Stimulated activated CD4-positive, alpha-beta T cell treated with anti-CD3 and anti-CD28 coated beads, Interleukin-15, amount 100 ng/mL, for 24 hours (primary cell): ENCODE results near the gene CHRM4.
A peak's percentile ranks its signal among the peaks of the same experiment; 100 is the strongest.

Source experiments
- DNase-seq: peaks from one replicate; pipeline ENCODE4 v3.0.0-alpha.2; 2020

Gene CHRM4

DNA sequence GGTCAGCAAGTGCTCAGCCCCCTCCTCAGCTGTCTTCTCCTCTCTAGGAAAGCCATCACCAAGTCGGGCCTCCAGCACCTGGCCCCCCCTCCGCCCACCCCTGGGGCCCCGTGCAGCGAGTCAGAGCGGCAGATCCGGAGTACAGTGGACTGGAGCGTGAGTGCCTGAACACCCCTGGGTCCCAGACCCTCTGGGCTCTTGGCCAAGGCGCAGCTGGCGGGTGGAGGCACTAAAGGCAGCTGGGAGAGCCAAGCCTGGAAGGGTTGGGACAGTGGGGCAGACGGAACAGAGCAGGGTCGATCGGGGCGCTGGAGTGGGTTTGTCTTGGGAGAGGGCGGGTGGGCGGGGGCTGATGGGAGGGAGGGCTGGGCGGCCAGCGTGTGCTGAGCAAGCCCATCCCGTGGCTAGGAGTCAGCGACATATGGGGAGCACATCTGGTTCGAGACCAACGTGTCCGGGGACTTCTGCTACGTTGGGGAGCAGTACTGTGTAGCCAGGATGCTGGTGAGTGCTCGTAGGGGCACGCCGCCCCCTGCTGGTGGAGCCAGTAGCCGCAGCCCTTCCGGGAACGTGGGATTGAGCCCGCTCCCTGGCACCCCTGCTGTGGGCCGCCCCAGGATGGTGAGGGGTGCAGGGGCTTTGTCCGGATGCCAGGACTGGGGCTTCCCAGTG lies 24.2 kb downstream of the CHRM4 start:
- DNase-seq = peak; percentile 81

DNA sequence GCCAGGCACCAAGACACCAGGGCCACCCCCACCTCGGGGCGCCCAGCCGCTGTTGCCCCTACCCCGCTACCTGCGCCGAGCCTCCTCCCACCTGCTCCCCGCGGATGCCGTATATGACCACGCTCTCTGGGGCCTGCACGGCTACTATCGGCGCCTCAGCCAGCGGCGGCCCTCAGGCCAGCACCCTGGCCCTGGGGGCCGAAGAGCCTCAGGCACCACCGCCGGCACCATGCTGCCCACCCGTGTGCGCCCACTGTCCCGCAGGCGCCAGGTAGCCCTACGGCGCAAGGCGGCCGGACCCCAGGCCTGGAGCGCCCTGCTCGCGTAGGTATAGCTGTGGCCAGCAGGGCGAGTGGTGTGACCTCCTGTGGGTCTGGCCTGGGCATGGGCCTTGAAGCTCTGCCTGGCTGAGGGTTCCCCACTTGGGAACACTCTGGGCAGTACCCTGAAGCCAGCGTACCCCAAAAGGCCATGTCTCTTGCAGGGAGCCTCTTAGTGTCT lies 24.9 kb downstream of the CHRM4 start:
- DNase-seq = no peak

GRCh38 chr11:46366260-46366659 lies 25.3 kb downstream of the CHRM4 start:
- no peak for DNase-seq

DNA sequence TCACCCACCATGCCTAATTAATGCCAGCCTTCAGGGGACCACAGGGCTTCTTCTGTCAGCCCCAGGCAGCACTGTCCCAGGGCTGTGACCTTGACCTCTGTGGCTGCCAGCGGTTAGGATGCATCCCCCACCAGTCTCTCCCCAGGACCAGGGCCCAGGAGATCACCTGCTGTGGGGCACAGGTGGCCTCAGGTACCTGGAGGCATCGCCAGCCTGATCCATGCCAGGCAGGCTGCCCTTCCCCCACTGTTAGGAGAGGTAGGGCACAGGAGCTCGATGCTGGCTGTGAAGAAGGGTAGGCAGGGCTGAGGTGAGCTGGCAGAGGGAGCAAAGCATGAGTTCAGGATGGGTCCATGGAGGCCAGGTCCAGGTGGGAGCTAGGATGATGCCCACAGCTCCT lies 26.8 kb downstream of the CHRM4 start:
- DNase-seq = no peak

DNA sequence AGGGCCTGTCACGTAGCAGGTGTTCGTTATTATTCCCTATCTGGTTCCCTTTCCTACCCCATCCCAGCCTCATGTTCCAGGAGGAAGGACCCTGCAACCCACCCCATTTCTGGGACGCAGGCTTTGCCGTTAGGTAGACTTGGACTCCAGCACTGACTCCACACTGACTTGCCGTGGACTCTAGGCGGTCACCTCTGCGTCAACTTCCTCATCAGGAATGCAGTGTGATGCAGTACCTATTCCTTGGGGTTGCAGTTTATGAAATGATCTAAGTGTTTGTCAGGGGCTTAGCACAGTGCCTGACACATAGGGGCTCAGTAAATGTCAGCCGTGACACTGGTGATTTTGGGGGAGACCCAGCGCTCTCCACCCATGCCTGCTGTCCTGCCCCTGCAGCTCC lies 27.5 kb downstream of the CHRM4 start:
- DNase-seq = no peak

DNA sequence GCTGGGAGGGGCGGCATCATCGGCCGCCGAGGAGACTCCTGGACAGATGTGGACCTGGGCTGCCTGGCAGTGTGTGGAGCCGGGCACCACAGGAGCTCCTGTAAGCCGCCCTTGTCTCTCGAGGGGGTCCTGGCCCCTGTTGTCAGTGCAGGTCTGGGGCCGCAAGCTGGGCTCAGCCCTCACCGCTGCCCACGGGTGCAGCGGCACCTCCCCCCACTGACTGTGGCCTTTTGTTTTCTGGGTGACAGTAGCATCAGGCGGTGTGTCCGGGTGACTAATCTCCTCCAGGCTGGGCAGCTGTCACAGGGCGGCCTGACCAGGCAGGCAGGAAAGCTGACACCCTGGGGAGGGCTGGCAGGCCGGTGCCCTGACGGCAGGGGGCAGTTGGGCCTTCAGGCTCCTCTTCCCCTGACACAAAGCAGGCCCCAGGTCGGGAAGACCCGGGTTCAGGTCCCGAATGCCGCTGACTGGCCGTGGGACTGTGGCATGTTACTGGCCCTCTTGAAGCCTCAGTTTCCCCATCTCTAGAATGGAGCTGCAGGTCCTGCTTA lies 28.0 kb downstream of the CHRM4 start:
- no peak for DNase-seq

- DNase-seq = no peak
Measured at GRCh38 chr11:46363031-46363407, 28.6 kb downstream of the CHRM4 start.

DNA sequence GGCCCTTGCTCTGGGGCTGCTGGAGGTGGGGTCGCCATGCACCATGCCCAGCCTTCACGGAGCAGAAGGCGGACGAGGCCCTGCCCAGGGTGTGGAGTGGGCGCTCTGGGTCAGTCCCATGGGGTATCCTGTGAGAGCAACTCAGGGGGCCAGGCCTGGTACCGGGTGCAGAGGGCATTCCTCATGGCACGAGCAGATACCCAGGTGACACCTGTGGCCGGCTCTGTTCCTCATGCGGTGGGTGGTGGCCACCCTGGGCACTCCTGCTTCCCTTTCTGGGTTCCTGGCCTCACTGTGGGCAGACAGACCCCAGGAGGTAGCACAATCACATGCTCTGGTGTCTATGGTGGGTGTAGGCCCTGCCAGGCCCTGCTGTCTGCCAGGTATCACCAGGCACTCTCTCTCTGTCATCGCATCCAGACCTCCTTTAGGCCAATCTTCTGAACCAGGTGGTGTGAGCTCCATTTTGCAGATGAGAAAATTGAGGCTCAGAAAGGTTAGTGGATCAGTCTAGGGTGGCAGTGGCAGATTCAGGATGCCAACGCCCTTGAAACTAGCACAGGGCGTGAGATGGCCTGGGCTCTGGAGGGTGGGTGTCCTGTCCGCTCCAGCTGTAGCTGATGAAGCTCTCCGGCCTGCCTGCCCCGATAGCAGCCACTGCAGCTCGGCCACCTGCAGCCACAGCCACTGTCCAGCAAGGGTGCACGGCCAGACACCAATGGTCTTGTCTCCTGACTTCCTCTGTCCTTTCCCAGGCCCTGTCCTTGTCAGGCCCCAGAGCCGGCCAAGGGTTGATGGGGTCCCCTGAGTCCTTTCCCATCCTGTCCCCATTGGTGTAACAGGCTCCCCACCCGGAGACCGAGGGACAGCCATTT lies 29.2 kb downstream of the CHRM4 start:
- no peak for DNase-seq

DNA sequence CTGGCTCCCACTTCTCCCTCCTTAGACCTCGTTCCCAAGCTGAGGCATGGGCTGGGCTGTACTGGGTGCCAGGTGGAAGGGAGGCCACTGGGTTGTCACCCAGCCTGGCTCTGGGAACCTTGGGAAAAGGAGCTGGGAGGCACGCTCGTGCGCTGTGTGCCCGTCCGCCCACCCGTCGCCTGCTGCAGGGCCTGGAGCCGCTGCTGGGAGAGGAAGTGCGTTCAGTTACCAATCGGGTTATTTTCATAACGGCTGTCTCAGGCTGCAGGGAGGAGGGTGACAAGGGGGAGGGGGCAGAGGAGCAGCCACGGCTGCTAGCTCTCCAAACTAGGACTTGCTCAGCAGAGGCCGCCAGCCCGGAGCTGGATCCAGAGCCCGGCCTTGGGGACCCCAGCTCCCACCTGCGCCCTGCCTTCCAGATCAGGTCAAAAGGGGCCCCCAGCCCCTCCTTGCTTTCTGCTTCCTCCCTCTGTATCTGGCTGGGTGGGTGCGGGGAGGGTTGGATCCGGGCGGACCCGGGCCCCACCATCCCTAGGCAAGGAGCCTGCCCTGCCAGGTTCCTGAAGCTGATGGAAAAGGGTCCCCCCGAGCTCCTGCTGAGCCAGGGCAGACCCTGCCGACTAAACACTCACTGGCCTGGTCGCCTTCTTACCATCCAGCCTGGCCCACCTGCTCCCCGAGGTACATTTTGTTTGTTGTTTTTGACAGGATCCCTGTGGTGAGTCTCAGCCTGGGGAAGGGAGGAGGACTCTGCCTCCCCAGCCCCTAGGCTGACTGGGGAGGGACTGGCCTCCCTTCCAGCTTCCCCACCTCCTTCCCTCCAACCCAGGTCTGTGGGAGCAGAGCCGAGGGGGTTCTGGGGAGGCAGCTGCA lies 30.1 kb downstream of the CHRM4 start:
- DNase-seq = peak; percentile 79

DNA sequence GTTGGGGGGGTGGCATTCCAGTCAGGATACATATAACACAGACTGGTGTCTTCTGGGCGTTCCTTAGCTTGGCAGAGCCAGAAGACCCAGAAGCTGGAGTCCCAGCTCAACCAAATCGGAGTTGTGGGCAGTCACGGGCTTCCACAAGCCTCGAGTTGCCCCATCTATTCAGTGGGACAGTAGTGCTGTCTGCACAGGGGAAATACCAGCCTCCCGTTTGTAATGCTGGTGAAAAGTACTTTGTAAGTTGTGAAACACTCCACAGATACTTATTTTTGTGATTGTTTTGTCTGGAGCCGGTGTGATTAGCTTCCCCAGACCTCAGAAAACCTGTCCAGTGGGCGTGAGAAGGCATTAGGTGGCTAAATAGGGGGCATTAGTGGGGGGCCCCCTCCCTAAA lies 30.7 kb downstream of the CHRM4 start:
- DNase-seq = no peak

GRCh38 chr11:46359953-46360352 lies 31.6 kb downstream of the CHRM4 start:
- DNase-seq = no peak

GRCh38 chr11:46357483-46357936 lies 34.1 kb downstream of the CHRM4 start:
- DNase-seq = no peak

GRCh38 chr11:46356924-46357482 lies 34.6 kb downstream of the CHRM4 start:
- DNase-seq = no peak

DNA sequence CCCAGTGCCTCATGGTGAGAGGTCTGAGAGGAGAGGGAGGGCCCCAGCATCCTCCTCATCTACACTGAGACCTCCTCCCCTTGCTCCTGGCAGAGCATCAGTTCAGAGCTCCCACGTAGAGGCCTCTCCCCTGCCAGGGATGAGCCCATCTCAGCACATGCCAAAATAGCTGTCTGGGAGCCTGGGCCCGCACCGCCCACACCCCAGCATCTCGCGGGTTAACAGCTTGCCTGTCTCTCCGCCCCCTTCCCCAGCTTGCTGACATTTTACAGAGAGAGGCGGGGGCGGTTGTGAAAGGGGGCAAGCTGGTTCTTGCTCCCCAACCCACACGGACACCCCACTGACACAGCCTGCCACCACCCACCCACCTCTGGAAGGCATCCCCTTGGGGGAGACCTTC lies 37.9 kb downstream of the CHRM4 start:
- peak; percentile 81 for DNase-seq

DNA sequence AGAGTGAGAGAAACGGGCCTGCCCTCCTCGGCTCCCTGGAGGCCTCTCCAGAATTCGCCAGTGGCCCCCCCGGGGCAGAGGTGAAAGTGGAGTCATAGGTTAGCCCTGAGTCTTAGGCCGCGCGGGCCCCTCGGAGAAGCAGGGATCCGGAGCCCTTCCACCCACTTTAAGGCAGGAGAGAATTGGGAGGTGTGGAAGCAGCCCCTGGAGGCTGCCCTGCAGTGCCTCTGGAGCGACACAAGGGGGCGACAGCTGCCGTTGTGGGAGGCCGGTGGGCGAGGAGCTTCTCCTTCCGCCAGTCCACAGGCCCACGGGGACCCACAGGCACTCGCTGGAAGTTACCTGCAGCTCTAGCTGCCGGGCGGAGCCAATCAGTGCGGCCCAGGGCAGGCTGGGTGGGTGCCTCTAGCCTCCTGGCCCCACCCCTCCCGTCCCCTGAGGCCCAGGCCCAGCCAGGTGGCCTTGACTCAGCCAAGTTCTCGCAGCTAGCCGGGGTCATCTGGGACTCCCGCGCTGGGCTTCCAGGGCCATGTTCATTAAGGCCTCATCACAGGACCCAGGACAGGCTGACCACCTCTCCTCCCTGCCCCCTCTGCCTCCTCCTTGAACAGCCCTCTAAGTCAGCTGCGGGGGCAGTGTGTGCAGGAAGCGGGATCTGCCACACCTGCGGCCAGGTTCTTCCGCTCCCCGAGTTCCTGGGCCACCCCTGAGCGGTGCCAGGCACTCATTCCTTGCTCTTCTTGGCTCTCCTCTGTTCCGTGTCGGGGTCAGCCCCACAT lies 39.3 kb downstream of the CHRM4 start:
- DNase-seq = peak; percentile 80

DNA sequence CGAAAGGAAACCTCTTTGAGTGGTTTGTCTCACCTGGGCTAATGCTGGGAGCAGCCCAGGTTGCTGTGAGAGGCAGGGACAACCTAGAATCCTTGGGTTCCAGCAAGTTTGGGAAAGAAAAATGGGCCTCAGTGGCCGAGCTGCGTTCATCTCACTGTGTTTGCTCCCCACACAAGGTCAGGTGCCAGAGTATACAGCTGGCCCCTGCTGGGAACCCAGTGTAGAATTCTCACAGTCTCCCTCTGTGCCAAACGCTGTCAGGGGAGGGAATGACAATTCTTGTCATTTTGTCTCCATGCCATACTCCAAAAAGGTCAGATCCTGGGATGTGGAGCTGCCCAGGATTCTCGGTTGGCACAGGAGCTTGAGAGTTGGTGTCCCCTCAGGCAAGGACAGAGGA lies 40.0 kb downstream of the CHRM4 start:
- DNase-seq = no peak

GRCh38 chr11:46351148-46351547 lies 40.4 kb downstream of the CHRM4 start:
- no peak for DNase-seq

DNA sequence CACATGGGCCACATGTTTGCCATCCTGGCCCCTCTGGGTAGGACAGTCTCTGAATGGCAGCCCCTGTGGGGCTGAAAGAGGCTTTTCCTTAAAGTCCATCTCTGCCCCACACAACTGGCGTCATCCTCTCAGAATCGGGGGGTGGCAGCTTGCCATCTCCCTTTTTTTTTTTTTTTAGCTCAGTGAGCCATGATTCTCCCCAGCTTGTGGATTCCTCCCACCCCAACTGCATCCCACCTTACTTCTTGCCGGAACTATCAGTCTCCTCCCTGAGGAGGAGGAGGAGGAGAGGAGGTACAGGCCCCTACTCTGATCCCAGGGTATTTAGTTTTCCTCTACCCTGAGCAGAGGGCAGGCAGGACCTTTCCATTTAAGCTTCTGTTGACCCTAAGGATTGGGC lies 40.9 kb downstream of the CHRM4 start:
- no peak for DNase-seq

DNA sequence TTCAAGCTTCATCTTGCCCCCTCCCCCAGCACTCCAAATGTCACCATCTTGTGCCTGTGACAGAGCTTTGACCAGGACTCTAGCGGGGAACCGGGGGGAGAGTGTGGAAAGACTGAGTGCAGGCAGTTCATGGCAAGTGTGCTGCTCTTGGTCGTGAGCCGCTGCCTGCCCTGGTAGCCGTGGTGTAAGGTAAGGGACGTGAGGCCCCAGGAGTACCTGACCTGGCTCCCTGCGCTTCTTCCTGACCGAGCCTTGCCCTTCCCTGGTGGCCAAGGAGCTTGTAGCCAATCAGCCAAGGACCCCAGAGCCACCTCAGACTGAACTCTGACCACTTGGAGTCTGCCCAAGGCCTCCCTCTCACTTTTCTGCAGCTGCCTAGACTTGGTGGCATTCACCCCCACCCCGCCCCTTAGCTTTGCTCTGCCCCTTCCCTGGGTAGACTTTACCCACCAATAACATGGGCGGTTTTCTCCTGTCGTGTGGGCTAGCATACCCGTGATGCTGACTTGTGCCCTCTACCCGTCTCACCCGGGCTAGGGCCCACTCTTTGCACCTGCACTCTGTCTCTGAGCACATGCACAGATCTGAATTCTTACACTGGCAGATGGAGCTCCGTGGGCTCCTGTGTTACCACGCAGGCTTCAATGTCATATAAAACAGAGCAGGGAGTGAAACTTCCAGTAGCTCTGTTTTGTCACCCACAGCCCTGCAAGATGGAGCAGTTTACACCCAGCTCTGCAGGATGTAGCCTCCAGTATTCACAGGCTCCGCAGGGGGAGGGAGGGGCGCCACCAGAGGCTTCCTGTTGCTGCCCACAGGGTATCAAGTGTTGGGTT lies 42.8 kb downstream of the CHRM4 start:
- DNase-seq = peak; percentile 73

GRCh38 chr11:46347637-46348311 lies 43.8 kb downstream of the CHRM4 start:
- peak; percentile 50 for DNase-seq
